Stimulated activated naive B cell treated with anti-CD40 and anti-IgM and Interleukin-4, amounts not matched to agents 10 μg/mL and 1 μg/mL and 100 μg/mL, for 72 hours (primary cell): Measurements from ENCODE around the gene WDR53.
A peak's percentile ranks its signal among the peaks of the same experiment; 100 is the strongest.
"Not testable (repeated sequence)": the region's sequence is repeated elsewhere in the genome, so short reads cannot be mapped to it uniquely, and the experiment has no call there.

Experiments
- ATAC-seq, 2 donors: fragments of 150-1000 bp; cut with Tn5 transposase; replicated peaks; 2 replicates each; pipeline ENCODE4 v1.10.0; 2021; ENCODE audit warnings: moderate library complexity in 1 of 2
- DNase-seq: peaks from one replicate; pipeline ENCODE4 v3.0.0; 2021
- H3K27ac Mint-ChIP-seq: one replicate; pipeline ENCODE4 v1.8.0; 2022; ENCODE audit warnings: mild to moderate bottlenecking, mixed read lengths
- H3K27me3 Mint-ChIP-seq, 2 donors: one replicate each; pipeline ENCODE4 v1.8.0; 2022; ENCODE audit warnings: mixed read lengths in 2 of 2
- H3K36me3 Mint-ChIP-seq, 2 donors: one replicate each; pipeline ENCODE4 v1.8.0; 2022; ENCODE audit warnings: mixed read lengths in 2 of 2, mild to moderate bottlenecking in 1 of 2
- H3K4me1 Mint-ChIP-seq, 2 donors: one replicate each; pipeline ENCODE4 v1.8.0; 2022; ENCODE audit warnings: mixed read lengths in 2 of 2, mild to moderate bottlenecking in 1 of 2
- H3K4me3 Mint-ChIP-seq, 2 donors: one replicate each; pipeline ENCODE4 v1.8.0; 2022; ENCODE audit warnings: mild to moderate bottlenecking in 2 of 2, mixed read lengths in 2 of 2, moderate library complexity in 1 of 2
- H3K9me3 Mint-ChIP-seq, 2 donors: one replicate each; pipeline ENCODE4 v1.8.0; 2022; ENCODE audit warnings: mixed read lengths in 2 of 2, mild to moderate bottlenecking in 1 of 2

The WDR53 gene

DNA sequence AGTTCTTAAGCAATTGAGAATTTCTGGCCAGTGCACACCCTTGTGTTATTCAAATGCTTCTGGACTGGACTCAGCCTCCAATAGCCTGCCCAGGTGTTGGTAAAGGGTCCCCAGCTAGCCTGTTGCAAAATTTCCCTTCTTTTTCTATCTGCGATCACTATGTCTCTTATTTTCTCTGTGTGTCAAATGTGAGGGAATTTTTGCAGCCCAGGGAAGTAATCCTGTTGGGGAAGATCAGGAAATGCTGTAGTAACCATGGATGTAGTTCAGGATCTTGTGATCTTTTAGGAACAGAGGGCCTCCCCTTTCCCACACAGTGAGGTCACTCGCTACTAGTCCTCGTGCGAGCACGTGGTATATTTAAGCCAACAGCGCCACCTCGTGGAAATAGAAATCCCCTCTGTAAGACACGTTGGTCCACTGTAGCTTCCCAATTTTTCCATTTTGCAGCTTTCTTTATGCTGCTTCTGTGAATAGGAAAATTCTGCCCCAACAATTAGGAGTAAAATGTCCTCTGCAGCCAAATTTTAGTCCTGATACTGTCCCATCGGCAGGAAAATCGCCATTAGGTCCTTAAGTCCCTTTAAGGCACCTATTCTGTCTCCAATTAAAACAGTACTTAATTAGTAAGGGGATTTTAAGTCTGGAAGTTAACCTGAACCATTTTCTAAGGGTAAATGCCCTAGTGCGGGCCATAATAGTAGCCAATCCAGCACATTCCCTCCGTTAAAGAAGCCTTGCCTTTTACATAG lies 49.2 kb downstream of the WDR53 start:
- DNase-seq (no peak), ATAC-seq (peak; percentile 42 to 54)
- Mint-ChIP-seq H3K27ac (no peak overlapping the region), H3K36me3 (peaks cover 10 to 19% of the 10 kb centered on the region in 2 donors), H3K27me3 (peaks cover 2% of the 10 kb centered on the region in 2 donors), H3K9me3 (peaks cover 29 to 36% of the 10 kb centered on the region in 2 donors), H3K4me1 (no peaks in the 10 kb centered on the region), H3K4me3 (no peak overlapping the region)

- H3K27me3 Mint-ChIP-seq: peaks cover 6 to 7% of the 10 kb centered on the region in 2 donors
- no peaks in the 10 kb centered on the region for H3K4me1 Mint-ChIP-seq
- H3K36me3 Mint-ChIP-seq: peaks cover 10 to 22% of the 10 kb centered on the region in 2 donors
- no peak overlapping the region for H3K27ac Mint-ChIP-seq
- peaks cover 33 to 40% of the 10 kb centered on the region in 2 donors for H3K9me3 Mint-ChIP-seq
- ATAC-seq (no peak), DNase-seq (no peak)
- no peak overlapping the region for H3K4me3 Mint-ChIP-seq
Measured at GRCh38 chr3:196517919-196518318, 50.4 kb downstream of the WDR53 start.

DNA sequence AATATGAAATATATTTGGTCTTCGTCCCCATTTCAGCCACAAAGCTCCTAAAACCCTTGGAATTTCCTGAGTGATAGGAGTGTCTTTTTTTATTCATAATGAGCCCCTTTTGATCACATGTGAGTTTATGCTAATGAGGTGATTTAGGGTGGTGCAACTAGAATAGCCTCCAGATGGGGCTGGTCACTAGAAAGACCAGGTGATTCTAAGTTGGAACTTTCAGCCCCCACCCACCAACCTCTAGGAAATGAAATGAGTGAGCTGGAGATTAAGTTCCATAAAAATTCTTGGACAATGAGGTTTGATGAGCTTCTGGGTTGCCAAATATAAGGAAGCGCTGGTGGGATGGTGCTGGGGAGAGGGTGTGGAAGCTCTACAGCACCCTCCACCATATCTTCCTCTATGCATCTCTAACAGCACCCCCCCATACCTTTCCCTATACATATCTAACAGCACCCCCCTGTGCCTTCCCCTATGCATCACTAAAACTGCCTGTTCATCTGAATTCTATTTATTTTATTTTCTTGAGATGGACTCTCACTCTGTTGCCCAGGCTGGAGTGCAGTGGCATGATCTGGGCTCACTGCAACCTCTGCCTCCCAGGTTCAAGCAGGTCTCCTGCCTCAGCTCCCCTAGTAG lies 51.1 kb downstream of the WDR53 start:
- H3K9me3 Mint-ChIP-seq: peaks cover 31 to 40% of the 10 kb centered on the region in 2 donors
- no peak overlapping the region for H3K4me3 Mint-ChIP-seq
- peaks cover 6 to 7% of the 10 kb centered on the region in 2 donors for H3K27me3 Mint-ChIP-seq
- no peaks in the 10 kb centered on the region for H3K4me1 Mint-ChIP-seq
- H3K27ac Mint-ChIP-seq: no peak overlapping the region
- no peak for DNase-seq
- ATAC-seq: no peak
- H3K36me3 Mint-ChIP-seq: peaks cover 10 to 21% of the 10 kb centered on the region in 2 donors

- no peak for DNase-seq
- no peak within 1 kb of the TSS for H3K27ac Mint-ChIP-seq
- no peaks in the 10 kb centered on the region for H3K4me1 Mint-ChIP-seq
- no peak for ATAC-seq
- H3K36me3 Mint-ChIP-seq: peaks cover 8 to 15% of the 10 kb centered on the region in 2 donors
- peaks cover 14 to 24% of the 10 kb centered on the region in 2 donors for H3K9me3 Mint-ChIP-seq
- H3K27me3 Mint-ChIP-seq: peaks cover 11 to 13% of the 10 kb centered on the region in 2 donors
- H3K4me3 Mint-ChIP-seq: no peak within 1 kb of the TSS
Measured at GRCh38 chr3:196514913-196515621, 53.3 kb downstream of the WDR53 start, which contains the start of gene SMCO1. Gene SMCO1, minus strand, starts transcription at chr3:196515346. Its CDS starts 137 bp downstream, at chr3:196515209.

DNA sequence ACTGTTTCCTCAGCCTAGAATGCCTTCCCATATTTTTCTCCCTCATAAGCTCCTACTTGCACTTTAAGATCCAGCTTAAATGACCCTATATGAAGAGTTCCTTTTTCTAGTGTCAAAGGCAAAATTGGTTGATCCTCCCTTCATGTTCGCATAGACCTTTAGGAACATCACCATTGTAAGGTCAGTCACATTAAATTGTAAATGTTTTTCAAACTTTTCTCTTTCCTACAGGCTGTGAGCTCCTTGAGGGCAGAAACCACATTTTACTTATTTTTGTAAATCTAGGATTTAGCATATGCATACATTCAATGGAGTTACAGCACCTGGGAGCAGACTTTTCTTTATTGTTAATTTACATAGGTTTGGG lies 54.0 kb downstream of the WDR53 start:
- Mint-ChIP-seq H3K9me3 (peaks cover 11 to 24% of the 10 kb centered on the region in 2 donors), H3K27me3 (peaks cover 11 to 13% of the 10 kb centered on the region in 2 donors), H3K4me3 (no peak overlapping the region), H3K4me1 (no peaks in the 10 kb centered on the region), H3K27ac (no peak overlapping the region), H3K36me3 (peaks cover 8 to 15% of the 10 kb centered on the region in 2 donors)
- no peak for DNase-seq
- ATAC-seq: no peak

DNA sequence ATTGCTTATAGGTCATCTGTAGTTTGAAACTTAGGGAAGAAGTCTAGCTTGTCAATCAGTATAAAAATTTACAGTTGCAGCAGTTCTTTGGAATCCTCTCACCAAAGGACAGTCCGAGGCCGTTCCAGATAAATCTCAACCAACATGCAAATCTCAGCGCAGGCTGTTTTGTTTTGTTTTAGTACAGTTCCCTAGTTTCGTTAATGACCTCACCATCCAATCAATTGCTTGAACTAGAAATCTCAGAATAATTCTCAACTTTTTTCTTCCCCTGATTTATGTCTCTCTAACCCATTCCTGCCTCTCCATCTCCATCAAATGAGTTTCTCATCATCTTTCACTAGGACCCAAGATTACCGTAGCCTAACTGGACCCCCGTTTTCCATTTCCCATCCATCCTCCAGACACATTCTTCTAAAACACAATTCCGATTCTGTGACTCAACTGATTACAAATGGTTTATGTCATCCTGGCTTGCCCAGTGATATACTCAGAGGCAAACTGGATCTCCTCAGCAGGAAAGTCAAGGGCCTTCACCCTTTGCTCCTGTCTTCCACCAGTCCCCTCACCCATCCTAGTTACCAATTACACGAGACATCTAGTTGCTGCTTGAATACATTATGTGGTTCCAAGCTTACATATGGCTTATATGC lies 54.5 kb downstream of the WDR53 start:
- H3K27ac Mint-ChIP-seq: no peak overlapping the region
- H3K27me3 Mint-ChIP-seq: peaks cover 11 to 13% of the 10 kb centered on the region in 2 donors
- H3K4me3 Mint-ChIP-seq: no peak overlapping the region
- peaks cover 6 to 12% of the 10 kb centered on the region in 2 donors for H3K36me3 Mint-ChIP-seq
- no peaks in the 10 kb centered on the region for H3K4me1 Mint-ChIP-seq
- ATAC-seq (no peak), DNase-seq (no peak)
- H3K9me3 Mint-ChIP-seq: peaks cover 9 to 21% of the 10 kb centered on the region in 2 donors

- H3K27ac Mint-ChIP-seq, H3K4me3 Mint-ChIP-seq, DNase-seq, H3K4me1 Mint-ChIP-seq, ATAC-seq: not testable (repeated sequence)
- Mint-ChIP-seq H3K27me3 (peaks cover 11 to 13% of the 10 kb centered on the region in 2 donors), H3K36me3 (peaks cover 3 to 12% of the 10 kb centered on the region in 2 donors), H3K9me3 (peaks cover 10 to 18% of the 10 kb centered on the region in 2 donors)
Measured at GRCh38 chr3:196511646-196512425, 56.5 kb downstream of the WDR53 start.

GRCh38 chr3:196511108-196511507 lies 57.2 kb downstream of the WDR53 start:
- not testable (repeated sequence) for DNase-seq, H3K4me1 Mint-ChIP-seq, H3K27ac Mint-ChIP-seq, ATAC-seq, H3K4me3 Mint-ChIP-seq
- peaks cover 6 to 12% of the 10 kb centered on the region in 2 donors for H3K36me3 Mint-ChIP-seq
- H3K9me3 Mint-ChIP-seq: peaks cover 13 to 20% of the 10 kb centered on the region in 2 donors
- H3K27me3 Mint-ChIP-seq: peaks cover 11 to 13% of the 10 kb centered on the region in 2 donors

DNA sequence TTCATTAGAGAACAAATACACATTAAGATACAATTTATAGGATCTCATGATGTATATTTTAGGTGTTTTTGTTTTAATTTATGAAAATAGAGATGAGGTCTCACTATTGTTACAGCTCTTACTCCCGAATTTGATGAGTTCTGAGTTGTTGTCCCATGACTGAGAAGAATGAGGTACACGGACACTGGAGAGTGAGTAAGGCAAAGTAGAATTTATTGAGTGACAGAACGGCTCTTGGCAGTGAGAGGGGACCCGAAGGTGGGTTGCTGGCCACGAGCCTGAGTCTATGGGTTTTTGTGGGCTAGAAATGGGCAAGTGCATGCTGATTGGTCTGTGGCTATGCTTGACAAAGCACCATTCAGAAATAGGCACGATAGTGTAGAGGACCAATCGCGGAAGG lies 61.7 kb downstream of the WDR53 start:
- Mint-ChIP-seq H3K36me3 (peaks cover 6 to 8% of the 10 kb centered on the region in 2 donors), H3K4me3 (no peak overlapping the region), H3K4me1 (peaks cover 2 to 8% of the 10 kb centered on the region in 2 donors), H3K9me3 (peaks cover 6 to 9% of the 10 kb centered on the region in 2 donors), H3K27ac (no peak overlapping the region), H3K27me3 (peaks cover 0 to under 1% of the 10 kb centered on the region in 2 donors)
- DNase-seq (no peak), ATAC-seq (no peak)

GRCh38 chr3:196504556-196504955 lies 63.8 kb downstream of the WDR53 start:
- Mint-ChIP-seq H3K9me3 (peaks cover 8 to 9% of the 10 kb centered on the region in 2 donors), H3K27ac (peak overlapping the region; percentile 51), H3K4me3 (no peak overlapping the region), H3K27me3 (no peaks in the 10 kb centered on the region), H3K4me1 (peaks cover 6 to 28% of the 10 kb centered on the region in 2 donors), H3K36me3 (peaks cover 20 to 21% of the 10 kb centered on the region in 2 donors)
- DNase-seq (no peak), ATAC-seq (no peak)
